Measurements from ENCODE around the gene CCDC170.
"Not testable (repeated sequence)": the region's sequence is repeated elsewhere in the genome, so short reads cannot be mapped to it uniquely, and the experiment has no call there.

The CCDC170 gene

GRCh38 chr6:151501511-151502136, 7.8 kb downstream of the CCDC170 start:
- TF ChIP-seq CTCF (conservative IDR thresholded peaks at IDR 0.05; ENCODE audit: low read depth, low read length) = no peak
- no peak for DNase-seq (ENCODE audit: low read depth)

GRCh38 chr6:151502499-151502898, 8.7 kb downstream of the CCDC170 start:
- no peak overlapping the region for H3K4me3 ChIP-seq (ENCODE audit: low read depth, low read length)
- DNase-seq (ENCODE audit: low read depth) = no peak
- no peak for TF ChIP-seq CTCF (conservative IDR thresholded peaks at IDR 0.05; ENCODE audit: low read depth, low read length)

More at GRCh38 chr6:151501511-151502136, 7.8 kb downstream of the CCDC170 start:
- no peak overlapping the region for H3K4me3 ChIP-seq (ENCODE audit: low read depth, low read length)

- TF ChIP-seq CTCF (conservative IDR thresholded peaks at IDR 0.05; ENCODE audit: low read depth, low read length) = no peak
- DNase-seq (ENCODE audit: low read depth) = no peak
- no peak overlapping the region for H3K4me3 ChIP-seq (ENCODE audit: low read depth, low read length)
Measured at GRCh38 chr6:151506761-151507160, 12.9 kb downstream of the CCDC170 start.

GRCh38 chr6:151509048-151509447, 15.2 kb downstream of the CCDC170 start:
- no peak for DNase-seq (ENCODE audit: low read depth)

GRCh38 chr6:151512481-151512880, 18.7 kb downstream of the CCDC170 start:
- TF ChIP-seq CTCF (conservative IDR thresholded peaks at IDR 0.05; ENCODE audit: low read depth, low read length) = no peak
- H3K4me3 ChIP-seq (ENCODE audit: low read depth, low read length) = no peak overlapping the region
- DNase-seq (ENCODE audit: low read depth) = no peak

More at GRCh38 chr6:151509048-151509447, 15.2 kb downstream of the CCDC170 start:
- H3K4me3 ChIP-seq (ENCODE audit: low read depth, low read length) = no peak overlapping the region
- TF ChIP-seq CTCF (conservative IDR thresholded peaks at IDR 0.05; ENCODE audit: low read depth, low read length) = no peak

- DNase-seq (ENCODE audit: low read depth) = no peak
- H3K4me3 ChIP-seq (ENCODE audit: low read depth, low read length) = no peak overlapping the region
Measured at GRCh38 chr6:151514000-151514730, 20.3 kb downstream of the CCDC170 start.

GRCh38 chr6:151518992-151519391, 25.2 kb downstream of the CCDC170 start:
- not testable (repeated sequence) for DNase-seq (ENCODE audit: low read depth); H3K4me3 ChIP-seq (ENCODE audit: low read depth, low read length)

More at GRCh38 chr6:151514000-151514730, 20.3 kb downstream of the CCDC170 start:
- TF ChIP-seq CTCF (conservative IDR thresholded peaks at IDR 0.05; ENCODE audit: low read depth, low read length) = no peak

All from choroid plexus epithelial cell (primary cell).